T-helper 1 cell (primary cell): ENCODE data around the gene CDKL1.

ENCODE experiments used
- DNase-seq, 5 donors: peaks; one replicate each; pipeline ENCODE4 v3.0.0-alpha.2; 2012 to 2020
- total RNA-seq, 4 donors: gene quantifications; one replicate each; lab custom pipeline; 2026; lab: John Stamatoyannopoulos, UW

The CDKL1 gene
- total RNA-seq: 5.7 to 8.9 (median 7.8) reads per million in 4 donors

DNA sequence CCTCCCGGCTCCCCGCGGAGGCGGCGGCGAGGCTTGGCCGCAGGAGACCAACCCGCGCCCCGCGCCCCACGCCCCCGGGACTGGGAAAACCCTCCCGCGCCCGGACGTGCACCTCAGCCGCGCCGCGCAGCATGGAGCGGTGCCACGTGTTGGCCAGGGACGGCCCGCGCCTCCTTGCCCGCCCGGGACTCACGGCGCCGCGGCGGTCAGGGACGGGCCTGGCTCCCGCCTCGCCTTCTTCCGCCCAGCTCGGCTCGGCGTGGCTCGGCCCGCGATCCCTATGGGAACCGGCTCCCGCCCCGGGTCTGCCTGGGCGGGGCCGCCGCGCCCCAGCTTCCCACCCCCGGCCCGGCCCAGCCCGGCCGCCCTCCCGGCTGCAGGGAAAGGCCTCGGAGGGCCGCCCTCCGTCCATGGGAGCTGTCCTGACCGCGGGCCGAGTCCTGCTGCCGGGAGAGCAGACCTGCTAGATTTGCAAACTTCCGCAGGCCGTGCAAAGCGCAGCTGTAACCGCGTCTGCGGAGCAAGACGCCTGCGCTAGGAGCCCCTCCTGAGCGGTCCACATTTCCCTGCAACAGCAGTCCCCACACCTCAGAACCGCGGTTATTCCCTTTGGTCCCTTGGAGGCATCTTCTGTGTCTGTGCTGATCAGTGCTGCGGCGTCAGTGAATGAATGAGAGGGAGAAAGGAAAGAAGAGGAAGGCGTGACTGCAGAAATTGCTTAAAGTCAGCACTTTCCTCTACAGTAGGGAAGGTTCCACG is at the start of gene CDKL1:
CDKL1 (minus strand) TSS at position 251 of the 759 bp plus-strand sequence. CDS start 1,013 bp downstream, outside the sequence.
- DNase-seq: peak; percentile 15 to 23 (median 22)

DNA sequence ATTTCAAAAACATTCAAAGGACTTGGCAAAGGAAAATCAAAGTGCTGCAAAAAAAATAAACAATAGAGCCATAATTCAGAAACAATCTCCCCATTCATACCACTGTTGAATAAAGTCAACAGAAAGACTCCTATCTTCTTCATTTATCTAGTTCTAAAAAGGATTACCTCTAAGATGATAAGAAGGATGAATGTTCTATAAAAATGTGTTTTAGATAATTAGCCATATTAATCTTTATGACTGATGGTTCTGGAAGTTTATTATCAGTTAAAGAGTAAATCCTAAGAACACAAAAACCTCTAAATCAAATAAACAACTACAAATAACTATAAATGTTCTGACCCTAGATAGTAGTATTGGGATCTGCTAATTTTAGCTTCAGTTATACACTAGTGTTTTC is 37.8 kb upstream of the CDKL1 start:
- no peak for DNase-seq

DNA sequence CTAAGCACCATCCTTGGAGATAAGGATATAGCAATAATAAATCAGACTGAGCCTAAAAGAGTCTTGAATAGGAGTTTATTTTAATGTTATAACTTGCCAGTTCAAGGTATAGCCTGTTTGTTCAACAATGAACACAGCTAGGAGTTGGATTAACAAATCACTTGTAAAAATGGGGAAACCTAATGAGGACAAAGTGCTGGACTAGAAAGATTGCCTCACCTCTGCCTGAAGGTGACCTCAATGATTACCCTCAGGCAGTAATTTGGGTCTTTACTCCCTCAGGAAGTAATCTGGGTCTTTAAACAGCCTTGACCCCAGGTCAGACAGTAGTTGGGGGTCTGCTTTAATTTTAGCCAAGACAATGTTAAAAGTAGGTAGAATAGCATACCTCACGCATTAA is 35.5 kb upstream of the CDKL1 start:
- DNase-seq: no peak

DNA sequence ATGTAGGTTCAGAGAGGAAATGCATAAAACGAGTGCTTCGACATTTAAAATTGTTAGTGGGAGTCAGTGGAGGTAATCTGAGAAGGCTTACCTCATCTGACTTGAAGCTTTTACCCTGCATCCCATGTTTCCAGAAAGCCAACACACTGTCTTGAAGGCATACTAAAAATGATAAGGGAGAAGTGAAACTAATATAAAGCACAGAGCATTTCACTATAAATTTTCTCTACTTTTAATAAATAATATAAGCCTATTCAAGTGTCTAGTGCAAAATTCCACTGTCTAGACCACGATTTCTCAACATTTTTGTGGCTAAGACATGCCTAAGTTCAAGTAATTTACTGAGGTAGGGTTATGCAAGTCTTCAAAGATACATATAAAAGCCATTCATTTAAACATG is 29.1 kb upstream of the CDKL1 start:
- no peak for DNase-seq

DNA sequence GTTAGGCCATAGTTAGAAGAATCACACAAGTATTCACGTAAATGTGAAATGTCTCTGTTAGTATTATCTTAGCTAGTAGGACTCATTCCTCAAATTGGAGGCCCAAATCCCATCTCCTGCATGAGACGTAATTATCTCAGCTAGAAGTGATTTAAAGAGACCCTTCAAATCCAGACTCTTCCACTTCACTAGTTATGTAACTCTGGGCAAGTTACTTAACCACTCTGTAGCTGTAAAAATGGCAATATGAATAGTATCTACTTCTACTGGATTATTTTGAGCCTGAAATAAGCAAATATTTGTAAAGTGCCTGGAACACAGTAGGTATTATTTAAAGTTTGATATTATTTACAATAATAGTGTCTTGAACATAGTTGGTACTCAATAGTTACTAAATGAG is 28.4 kb upstream of the CDKL1 start:
- no peak for DNase-seq

DNA sequence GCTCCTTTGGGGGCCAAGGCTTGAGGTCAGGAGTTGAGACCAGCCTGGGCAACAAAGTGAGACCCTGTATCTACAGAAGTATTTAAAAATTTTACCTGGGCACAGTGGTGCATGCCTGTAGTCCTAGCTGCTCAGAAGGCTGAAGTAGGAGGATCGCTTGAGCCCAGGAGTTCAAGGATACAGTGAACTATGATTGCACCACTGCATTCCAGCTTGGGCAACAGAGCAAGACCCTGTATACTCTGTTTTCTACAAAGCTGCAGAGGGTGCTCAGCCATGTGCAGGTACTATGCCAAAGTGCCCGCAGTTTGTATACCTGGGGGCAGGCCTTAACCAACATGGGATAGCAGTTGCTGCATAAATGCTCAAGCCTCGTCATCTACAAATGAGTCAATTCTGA is 26.8 kb upstream of the CDKL1 start:
- no peak for DNase-seq

DNA sequence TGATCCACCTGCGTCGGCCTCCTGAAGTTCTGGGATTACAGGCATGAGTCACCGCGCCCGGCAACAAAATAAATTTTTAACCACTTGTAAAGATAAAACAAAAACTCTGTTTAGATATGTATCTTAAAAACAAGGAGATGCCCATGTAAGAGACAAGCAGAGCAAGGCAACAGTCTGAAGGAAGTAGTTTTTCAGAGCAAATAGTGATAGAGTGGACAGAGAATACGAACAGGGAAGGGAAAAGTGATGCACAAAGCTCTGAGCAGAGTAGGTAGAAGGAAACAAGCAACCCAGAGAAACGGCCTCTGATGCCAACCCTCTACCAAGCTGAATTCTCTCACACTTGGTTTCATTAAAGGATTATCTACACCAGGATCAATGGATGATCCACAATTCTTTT is 24.8 kb upstream of the CDKL1 start:
- DNase-seq: no peak

DNA sequence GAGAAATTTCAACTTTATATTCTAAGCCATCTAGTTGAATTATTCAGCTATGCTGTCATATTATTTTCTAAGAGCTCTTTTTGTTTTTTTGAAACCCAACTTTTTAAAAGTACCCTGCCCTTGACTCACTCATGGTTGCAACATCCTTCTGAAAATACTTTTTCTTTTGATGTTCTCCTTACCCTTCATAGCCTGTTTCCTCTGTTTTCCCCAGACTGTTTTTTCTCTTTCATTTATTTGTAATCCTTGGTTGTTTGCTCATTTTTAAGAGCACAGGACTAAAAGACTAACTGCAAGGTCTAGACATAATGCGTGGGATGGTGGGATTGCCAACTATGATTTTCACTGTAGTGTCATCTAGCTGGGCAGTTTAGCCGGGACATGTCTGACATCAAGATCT is 21.2 kb upstream of the CDKL1 start:
- DNase-seq: no peak

DNA sequence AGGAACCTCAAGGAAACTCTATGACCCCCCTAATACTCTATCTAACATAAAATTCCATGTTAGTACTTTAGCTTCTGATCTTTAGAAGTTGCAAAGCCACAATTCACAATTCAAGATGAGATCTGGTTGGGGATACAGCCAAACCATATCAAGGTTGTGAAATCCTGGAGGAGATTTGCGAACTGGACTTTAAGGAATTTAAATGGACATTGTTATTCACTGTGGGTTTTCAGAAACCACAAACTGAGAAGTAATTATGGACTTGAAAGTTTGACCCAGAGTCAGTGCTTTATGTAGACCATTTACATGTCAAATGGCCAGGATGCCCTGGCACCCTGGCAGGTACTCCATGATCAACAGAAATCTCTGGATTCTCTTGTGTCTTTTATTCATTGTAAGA is 14.2 kb upstream of the CDKL1 start:
- no peak for DNase-seq

DNA sequence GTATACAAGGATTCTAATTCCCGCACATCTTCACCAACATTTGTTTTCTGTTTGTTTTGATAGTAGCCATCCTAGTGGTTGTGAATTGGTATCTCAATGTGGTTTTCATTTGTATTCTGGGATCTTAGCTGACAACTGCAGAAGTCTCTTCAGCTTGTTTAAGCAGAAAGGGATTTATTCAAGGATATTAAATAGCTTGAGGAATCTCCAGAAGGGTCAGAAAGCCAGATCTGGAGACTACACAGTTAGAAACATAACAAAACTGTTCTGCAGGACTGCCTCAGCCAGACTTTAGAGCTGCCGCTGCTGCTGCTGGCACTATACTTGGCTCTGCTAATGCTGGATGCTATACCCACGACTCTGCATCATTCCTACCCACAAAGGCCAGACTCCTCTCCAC is 13.4 kb upstream of the CDKL1 start:
- DNase-seq: no peak

DNA sequence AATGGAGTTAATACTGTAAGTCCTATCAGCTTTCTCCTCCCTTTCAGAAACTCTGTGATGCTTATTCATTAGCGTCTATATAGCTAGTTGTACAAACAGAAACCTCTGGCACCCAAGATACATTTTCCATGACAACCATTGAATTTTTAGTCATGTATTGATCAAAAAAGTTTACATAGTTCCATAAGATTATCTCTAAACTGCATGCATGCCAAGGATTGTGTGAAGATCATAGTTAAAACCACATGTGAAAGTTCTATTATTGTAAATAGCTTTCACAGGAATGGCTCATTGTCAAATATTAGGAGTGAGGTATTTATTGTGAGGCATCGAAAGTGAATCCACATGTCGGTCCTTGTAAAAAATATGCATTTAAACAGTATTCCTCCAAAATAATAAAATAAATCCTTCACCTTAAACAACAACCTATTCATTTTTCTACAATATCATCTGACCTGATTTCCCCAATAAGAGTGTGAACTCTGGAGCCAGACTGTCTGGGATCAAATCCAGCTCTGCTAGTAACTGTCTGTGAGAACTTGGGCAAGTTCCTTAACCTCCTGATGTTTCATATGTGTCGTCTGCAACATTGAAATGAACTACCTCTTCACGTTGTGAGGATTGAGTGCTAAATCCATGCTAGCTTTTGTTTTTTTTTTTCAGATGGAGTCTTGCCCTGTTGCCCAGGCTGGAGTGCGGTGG is 10.6 kb upstream of the CDKL1 start:
- DNase-seq: no peak

DNA sequence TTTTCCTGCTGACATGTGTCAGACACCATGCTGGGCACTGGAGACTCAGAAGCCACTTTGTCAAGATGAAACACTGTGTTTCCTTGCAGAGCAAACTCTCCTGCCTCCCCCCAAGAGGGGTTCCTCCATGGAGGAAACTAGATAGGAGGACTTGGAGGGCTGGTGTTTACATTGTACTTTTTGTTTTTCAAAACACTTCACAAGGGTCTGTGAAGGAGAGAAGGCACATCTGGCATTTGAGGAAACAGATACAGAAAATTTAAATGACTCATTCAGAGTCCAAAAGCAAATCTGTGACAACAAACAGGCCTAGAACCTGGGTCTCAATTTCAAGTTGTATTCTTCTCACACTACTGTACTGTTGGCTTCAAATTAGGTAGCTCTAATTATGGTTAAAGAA is 6.7 kb upstream of the CDKL1 start:
- DNase-seq: no peak

DNA sequence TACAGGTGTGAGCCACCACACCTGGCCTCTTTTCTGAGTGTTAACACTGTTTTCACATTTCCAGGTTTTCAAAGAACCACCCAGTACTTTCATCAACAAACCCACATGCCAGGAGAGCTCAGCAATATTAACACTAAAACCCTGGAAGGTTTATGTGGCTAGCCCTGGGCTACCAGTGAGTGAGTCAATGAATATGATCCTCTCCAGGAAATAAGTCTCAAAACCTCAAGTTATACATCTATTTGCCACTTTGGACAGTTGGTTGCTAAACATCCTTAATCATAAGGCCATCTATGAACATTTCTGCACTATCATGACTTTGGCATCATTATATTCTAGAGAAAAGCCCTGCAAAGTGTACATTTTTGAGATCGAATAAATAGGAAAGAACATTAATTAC is 6.3 kb upstream of the CDKL1 start:
- no peak for DNase-seq

DNA sequence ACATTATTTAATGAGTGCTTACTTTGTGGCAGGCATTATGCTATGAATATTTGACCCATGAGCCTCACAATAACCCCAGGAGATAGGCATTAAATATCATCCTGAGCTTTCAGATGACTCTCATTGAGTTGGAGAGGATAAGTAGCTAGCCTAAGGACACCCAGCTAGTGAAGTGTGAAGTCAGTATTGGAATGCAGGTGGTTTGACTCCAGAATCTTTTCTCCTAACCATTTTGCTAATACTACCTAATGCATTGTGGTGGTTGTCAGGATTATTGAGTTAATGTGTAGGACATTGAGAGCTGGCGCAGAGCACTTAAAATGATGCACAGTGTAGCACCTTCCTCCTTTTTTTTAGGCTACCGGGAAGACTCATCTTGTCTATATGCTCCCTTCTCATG is 3.8 kb upstream of the CDKL1 start:
- no peak for DNase-seq

DNA sequence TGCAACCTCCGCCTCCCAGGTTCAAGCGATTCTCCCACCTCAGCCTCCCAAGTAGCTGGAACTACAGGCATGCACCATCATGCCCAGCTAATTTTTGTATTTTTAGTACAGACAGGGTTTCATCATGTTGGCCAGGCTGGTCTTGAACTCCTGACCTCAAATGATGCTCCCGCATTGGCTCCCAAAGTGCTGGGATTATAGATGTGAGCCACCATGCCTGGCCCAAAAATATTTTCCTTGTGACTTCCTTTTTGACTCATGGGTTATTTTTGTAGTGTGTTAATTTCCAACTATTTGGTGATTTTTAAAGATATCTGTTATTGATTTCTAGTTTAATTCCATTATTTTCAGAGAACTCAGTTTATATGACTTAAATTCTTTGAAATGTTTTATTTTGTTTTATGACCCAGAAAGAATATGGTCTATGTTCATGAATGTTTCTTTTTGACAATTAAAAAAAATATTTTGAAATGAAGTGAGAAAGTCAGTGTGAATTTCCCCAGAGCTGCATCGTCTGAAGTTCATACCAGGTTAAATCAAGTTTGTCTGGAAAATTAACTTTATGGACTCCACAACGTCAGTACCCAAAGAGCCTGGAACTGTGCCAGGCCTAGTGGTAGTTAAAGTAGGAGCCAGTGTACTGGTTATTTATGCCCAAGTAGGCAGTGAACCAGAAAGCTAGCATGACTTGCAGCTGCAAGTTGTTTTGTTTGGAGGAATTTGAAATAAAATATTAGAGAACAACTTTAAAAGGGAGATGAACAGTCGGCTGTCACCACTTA is 2.8 kb upstream of the CDKL1 start:
- no peak for DNase-seq

DNA sequence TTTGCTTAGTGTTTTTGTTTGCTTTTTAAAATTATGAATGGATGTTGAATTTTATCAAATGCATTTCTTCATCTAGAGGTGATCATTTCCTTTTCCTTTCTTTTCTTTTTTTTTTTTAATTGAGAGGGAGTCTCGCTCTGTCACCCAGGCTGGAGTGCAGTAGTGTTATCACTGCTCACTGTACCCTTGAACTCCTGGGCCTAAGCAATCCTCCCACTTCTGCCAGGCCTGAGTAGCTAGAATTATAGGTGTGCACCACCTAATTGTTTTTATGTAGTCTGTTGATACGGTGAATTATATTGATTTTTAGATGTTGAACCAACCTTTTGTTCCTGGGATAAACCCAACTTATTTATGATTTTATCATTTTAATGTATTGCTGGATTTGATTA is 1.5 kb upstream of the CDKL1 start:
- DNase-seq: no peak

DNA sequence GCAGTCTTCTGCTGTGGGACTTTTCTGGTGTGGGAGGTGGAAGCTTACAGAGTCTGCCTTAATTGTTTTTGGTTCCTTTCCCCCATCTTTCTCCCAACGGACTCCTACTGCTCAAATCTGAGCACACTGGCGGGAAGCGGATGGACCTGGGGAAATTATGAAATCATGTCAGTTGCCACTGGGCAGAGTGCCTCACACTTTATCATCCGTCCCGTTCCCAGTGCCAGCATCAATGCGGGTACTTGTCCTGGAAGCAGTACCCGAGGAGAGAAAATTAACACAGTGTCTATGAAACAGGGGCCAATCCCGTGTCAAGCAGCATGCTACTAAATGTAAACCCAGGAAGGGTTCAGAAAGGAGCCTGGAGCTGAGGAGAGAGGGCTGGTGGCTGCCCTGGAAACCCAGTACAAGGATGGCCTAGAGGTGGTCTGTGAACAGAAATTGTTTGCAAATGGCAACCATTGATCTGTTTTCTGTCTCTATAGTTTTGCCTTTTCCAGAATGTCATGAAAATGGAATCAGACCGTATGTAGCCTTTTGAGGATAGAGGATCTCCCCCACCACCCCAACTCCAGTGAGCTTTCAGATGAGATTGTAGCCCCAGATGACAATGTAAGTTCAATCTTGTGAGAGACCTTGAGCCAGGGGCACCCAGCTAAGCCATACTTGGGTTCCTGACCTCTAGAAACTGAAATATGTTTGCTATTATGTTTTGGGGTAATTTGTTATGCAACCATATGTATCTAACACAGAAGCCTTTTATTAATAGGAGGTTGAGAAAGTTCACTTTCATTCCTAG is 908 bp upstream of the CDKL1 start:
- DNase-seq: no peak

DNA sequence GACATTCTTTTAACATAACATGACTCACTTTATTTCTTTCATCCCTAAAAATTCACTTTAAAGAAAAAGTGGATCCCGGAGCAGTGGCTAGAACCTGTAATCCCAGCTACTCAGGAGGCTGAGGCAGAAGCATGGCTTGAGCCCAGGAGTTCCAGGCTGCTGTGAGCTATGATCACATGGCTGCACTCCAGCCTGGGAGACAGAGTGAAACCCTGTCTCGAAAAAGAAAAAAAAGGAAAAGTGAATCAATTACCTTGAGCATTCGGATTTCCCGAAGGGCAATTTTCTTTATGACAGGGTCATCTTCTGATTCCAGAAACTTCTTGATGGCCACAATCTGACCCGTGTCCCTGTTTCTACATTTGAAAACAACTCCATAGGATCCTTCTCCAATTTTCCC is 1.2 kb downstream of the CDKL1 start:
- DNase-seq: no peak

DNA sequence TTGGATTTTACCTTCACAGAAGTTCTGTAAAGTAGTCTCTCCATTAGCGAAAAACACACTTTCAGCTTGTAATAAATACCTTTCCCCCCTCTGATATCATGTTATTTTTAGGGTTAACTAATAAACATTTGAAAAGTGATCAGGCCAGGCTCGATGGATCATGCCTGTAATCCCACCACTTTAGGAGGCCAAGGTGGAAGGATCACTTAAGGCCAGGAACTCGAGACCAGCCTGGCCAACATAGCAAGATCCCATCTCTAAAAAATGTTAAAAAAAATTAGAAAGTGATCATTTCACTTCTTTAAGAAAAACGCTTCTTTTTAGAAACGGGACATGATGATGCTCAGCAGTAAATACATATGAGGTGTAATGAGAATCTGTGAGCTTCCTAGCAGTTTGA is 2.0 kb downstream of the CDKL1 start:
- no peak for DNase-seq

DNA sequence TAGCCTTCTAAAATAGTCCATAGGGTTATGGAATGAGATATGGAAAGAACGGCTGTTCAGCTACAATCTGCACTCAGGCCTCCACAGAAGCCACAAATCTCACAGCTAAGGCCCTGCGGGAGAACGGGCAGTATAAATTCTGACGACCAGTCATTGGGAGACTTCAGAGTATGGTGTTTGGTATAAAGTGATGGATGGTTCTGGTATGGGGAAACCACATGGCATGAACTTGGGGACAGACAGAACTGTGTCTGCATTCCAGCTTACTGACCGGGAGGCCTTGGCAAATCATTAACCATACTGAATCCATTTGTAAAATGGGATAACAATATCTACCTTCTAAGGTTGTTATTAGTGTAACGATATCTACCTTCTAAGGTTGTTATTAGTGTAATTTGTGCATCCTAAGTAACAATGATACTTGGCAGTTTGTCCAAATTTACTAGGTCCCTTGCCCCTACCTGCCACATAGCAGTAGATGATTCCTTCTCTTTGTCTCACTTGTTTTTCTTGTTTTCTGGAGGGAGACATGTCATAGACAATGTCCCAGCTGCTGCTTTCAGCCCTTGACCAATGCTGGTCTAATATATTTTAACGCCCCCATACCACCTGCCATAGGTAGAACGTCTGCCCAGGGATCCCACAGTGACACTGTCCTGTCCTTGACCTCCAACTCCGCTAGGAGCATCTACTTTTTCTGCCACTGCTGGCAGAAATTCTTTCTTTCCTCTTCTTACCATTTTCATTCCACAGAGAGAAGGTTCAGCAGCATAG is 6.8 kb downstream of the CDKL1 start:
- DNase-seq: no peak

DNA sequence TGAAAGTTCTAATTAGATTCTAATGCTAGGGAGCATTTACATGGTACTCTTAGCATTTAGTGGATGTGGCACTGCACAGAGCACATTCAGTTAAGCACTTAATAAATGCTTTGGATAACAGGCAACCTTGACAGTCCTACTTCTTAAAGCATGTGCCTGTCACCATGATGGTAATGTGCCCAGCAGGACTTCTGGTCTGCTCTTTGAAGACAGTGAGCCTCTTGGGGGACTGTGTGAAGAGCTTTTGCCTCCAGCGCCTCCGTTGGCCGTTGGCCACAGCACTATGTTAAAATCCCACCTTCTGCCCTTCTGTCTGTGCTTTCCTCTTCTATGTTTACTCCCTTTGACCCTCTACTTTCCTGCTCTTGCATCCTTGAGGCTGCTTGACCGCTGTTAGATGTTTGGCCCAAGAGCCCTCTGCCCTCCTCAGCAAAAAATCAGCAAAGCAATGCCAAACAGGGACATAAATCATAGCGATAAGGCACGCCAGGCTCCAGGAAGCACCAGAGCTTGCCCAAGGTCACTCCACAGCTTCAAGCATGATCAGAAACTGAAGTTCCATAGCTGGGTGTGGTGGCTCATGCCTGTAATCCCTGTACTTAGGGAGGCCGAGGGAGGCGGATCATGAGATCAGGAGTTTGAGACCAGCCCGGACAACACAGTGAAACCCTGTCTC is 8.3 kb downstream of the CDKL1 start:
- no peak for DNase-seq
